Stomach (tissue), 4 donors: Measurements from ENCODE around the gene PROC.

Source experiments
- CTCF ChIP-seq, 7 experiments: fragments of 450-650 bp in 4 of 7; fragments of 200-600 bp in 3 of 7; sonication (generic) in 3 of 7; IDR thresholded peaks; one replicate each; pipeline ENCODE4 v1.5.1; 2016 to 2019; ENCODE audit warnings: antibody characterized with exemption in 7 of 7, control low read depth in 2 of 7, mild to moderate bottlenecking in 1 of 7
- EP300 ChIP-seq: sonication (generic); formaldehyde crosslinking; IDR thresholded peaks from one replicate; pipeline ENCODE4 v1.6.1; 2017; ENCODE audit warnings: antibody characterized with exemption
- POLR2A ChIP-seq, 4 donors: fragments of 450-650 bp; IDR thresholded peaks; one replicate each; pipeline ENCODE4 v1.6.1; 2016; ENCODE audit warnings: antibody characterized with exemption in 4 of 4, control low read depth in 2 of 4, mild to moderate bottlenecking in 1 of 4, moderate library complexity in 1 of 4
- POLR2AphosphoS5 ChIP-seq, 3 donors: sonication (generic); formaldehyde crosslinking; IDR thresholded peaks; one replicate each; pipeline ENCODE4 v1.6.1; 2016; ENCODE audit warnings: antibody characterized with exemption in 3 of 3

DNA sequence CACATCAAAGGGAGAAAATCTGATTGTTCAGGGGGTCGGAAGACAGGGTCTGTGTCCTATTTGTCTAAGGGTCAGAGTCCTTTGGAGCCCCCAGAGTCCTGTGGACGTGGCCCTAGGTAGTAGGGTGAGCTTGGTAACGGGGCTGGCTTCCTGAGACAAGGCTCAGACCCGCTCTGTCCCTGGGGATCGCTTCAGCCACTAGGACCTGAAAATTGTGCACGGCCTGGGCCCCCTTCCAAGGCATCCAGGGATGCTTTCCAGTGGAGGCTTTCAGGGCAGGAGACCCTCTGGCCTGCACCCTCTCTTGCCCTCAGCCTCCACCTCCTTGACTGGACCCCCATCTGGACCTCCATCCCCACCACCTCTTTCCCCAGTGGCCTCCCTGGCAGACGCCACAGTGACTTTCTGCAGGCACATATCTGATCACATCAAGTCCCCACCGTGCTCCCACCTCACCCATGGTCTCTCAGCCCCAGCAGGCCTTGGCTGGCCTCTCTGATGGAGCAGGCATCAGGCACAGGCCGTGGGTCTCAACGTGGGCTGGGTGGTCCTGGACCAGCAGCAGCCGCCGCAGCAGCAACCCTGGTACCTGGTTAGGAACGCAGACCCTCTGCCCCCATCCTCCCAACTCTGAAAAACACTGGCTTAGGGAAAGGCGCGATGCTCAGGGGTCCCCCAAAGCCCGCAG lies 3.8 kb downstream of the PROC start:
- TF ChIP-seq CTCF (IDR thresholded peaks at IDR 0.05) (no peak), POLR2AphosphoS5 (IDR thresholded peaks at IDR 0.05) (no peak), POLR2A (IDR thresholded peaks at IDR 0.05) (no peak), EP300 (no peak)
